HepG2 (cell line): ENCODE data around the gene RNU6-1. TPM values are rescaled to one million over a fixed set of nuclear protein-coding genes. Genes with fewer than 3 reads are reported as not detected.

Experiments
- CEBPB ChIP-seq: IDR thresholded peaks from 2 replicates; pipeline ENCODE4 v1.6.1; 2011; ENCODE audit warnings: low read depth, low read length, improper control_type of control experiment, borderline replicate concordance
- GATAD2A ChIP-seq: IDR thresholded peaks from 2 replicates; pipeline ENCODE4 v1.6.1; 2016
- MED1 ChIP-seq: sonication (generic); formaldehyde crosslinking; IDR thresholded peaks from 2 replicates; pipeline ENCODE4 v1.4.0; 2020; ENCODE audit warnings: missing genetic modification reagents
- SIX4 ChIP-seq: sonication (generic); formaldehyde crosslinking; IDR thresholded peaks from 2 replicates; pipeline ENCODE4 v1.4.0; 2020; ENCODE audit warnings: missing genetic modification reagents
- SKIL ChIP-seq: sonication (generic); formaldehyde crosslinking; IDR thresholded peaks from 2 replicates; pipeline ENCODE4 v1.8.0; 2022; ENCODE audit warnings: missing genetic modification reagents, mild to moderate bottlenecking, moderate library complexity, borderline replicate concordance
- SMAD9 ChIP-seq: sonication (generic); formaldehyde crosslinking; IDR thresholded peaks from 2 replicates; pipeline ENCODE4 v1.5.1; 2020; ENCODE audit warnings: mild to moderate bottlenecking, missing genetic modification reagents
- SNAPC4 ChIP-seq: sonication (generic); formaldehyde crosslinking; IDR thresholded peaks from 2 replicates; pipeline ENCODE4 v1.4.0; 2020; ENCODE audit warnings: mild to moderate bottlenecking, missing genetic modification reagents
- ZBTB10 ChIP-seq: sonication (generic); formaldehyde crosslinking; IDR thresholded peaks from 2 replicates; pipeline ENCODE4 v1.4.0; 2020; ENCODE audit warnings: missing genetic modification reagents, borderline replicate concordance
- ZFP82 ChIP-seq: sonication (generic); formaldehyde crosslinking; IDR thresholded peaks from 2 replicates; pipeline ENCODE4 v1.5.1; 2020; ENCODE audit warnings: mild to moderate bottlenecking, missing genetic modification reagents, borderline replicate concordance
- ZNF18 ChIP-seq: sonication (generic); formaldehyde crosslinking; IDR thresholded peaks from 2 replicates; pipeline ENCODE4 v1.8.0; 2022; ENCODE audit warnings: mild to moderate bottlenecking, missing genetic modification reagents; ENCODE audit not compliant: insufficient replicate concordance
- ZNF550 ChIP-seq: sonication (generic); formaldehyde crosslinking; IDR thresholded peaks from 2 replicates; pipeline ENCODE4 v1.4.0; 2020; ENCODE audit warnings: mild to moderate bottlenecking, missing genetic modification reagents, borderline replicate concordance
- ZNF7 ChIP-seq: IDR thresholded peaks from 2 replicates; pipeline ENCODE4 v1.6.1; 2016; ENCODE audit warnings: missing biosample characterization, missing genetic modification reagents
- ZNF770 ChIP-seq: sonication (generic); formaldehyde crosslinking; IDR thresholded peaks from 2 replicates; pipeline ENCODE4 v1.5.0; 2020; ENCODE audit warnings: mild to moderate bottlenecking, missing genetic modification reagents
- ZNF891 ChIP-seq: sonication (generic); formaldehyde crosslinking; IDR thresholded peaks from 2 replicates; pipeline ENCODE4 v1.5.0; 2020; ENCODE audit warnings: mild to moderate bottlenecking, missing genetic modification reagents
- polyA plus RNA-seq, 8 experiments: library from polyadenylated mRNA; depleted of rRNA in 3 of 8; stranded (reverse) in 7 of 8; unstranded in 1 of 8; fragments of >200 nt; fragmentation: Illumina TruSeq in 4 of 8; extraction: Trizol in 4 of 8; gene quantifications; 2 replicates each; pipeline versions ENCODE4 v1.2.1 to v1.2.3, GENCODE V29; 2011 to 2016; ENCODE audit warnings: low read depth in 4 of 8, missing spikeins in 1 of 8, mixed read lengths in 1 of 8; ENCODE audit not compliant: insufficient read depth in 1 of 8
- total RNA-seq, 5 experiments: library from RNA; depleted of rRNA; stranded (reverse); fragments of >200 nt; fragmentation: Illumina TruSeq; extraction: Trizol; gene quantifications; 2 replicates each; pipeline ENCODE4 v1.2.3, GENCODE V29; 2016; ENCODE audit warnings: low read depth in 1 of 5

Gene RNU6-1
- total and polyA plus RNA-seq, 2 of the 13 experiments (the other 11 are each of a cell fraction or from before 2014, with no cell fraction given): under 0.01 TPM; not detected in 1

GRCh38 chr15:67843571-67844387 lies 3.9 kb upstream of the RNU6-1 start (continued):
- TF ChIP-seq ZBTB10 (CRISPR knock-in tag) (no peak), SIX4 (no peak), ZNF7 (CRISPR knock-in tag) (no peak), ZNF770 (CRISPR knock-in tag) (0 out of 2 replicates have a peak, but pooled peaks have one; percentile 17), MED1 (peak; percentile 71), SMAD9 (CRISPR knock-in tag) (no peak), ZNF18 (no peak), ZNF891 (CRISPR knock-in tag) (no peak), ZFP82 (CRISPR knock-in tag) (no peak), GATAD2A (CRISPR knock-in tag) (peak; percentile 70; the same call in 1 of the 2 replicates), ZNF550 (CRISPR knock-in tag) (no peak), CEBPB (no peak), SKIL (CRISPR knock-in tag) (no peak), SNAPC4 (CRISPR knock-in tag) (peak; percentile 51; the same call in 1 of the 2 replicates)
